ENCODE measurements around the gene TMEM171.

- no peak for TF ChIP-seq CTCF (IDR thresholded peaks at IDR 0.05)
- no peak for TF ChIP-seq POLR2A (IDR thresholded peaks at IDR 0.05)
- TF ChIP-seq EP300 (IDR thresholded peaks at IDR 0.05) = no peak
Observed at GRCh38 chr5:73097740-73098139, 22.6 kb upstream of the TMEM171 start.
